ENCODE measurements around the gene SMARCB1.
"Not testable (repeated sequence)": the region's sequence is repeated elsewhere in the genome, so short reads cannot be mapped to it uniquely, and the experiment has no call there.

SMARCB1 gene

GRCh38 chr22:23846081-23846469 lies 59.3 kb downstream of the SMARCB1 start:
- DNase-seq (ENCODE audit: low read depth in 2 of 2): no peak

GRCh38 chr22:23847310-23847920 lies 60.6 kb downstream of the SMARCB1 start:
- no peak for DNase-seq (ENCODE audit: low read depth in 2 of 2)

- DNase-seq (ENCODE audit: low read depth in 2 of 2): no peak
Observed at GRCh38 chr22:23847991-23848864, 61.5 kb downstream of the SMARCB1 start.

GRCh38 chr22:23849009-23850006 lies 62.5 kb downstream of the SMARCB1 start:
- DNase-seq (ENCODE audit: low read depth in 2 of 2): peak; percentile 80 to 83

GRCh38 chr22:23850136-23850611 lies 63.4 kb downstream of the SMARCB1 start:
- no peak for DNase-seq (ENCODE audit: low read depth in 2 of 2)

GRCh38 chr22:23856721-23857605 lies 70.2 kb downstream of the SMARCB1 start:
- no peak for DNase-seq (ENCODE audit: low read depth in 2 of 2)

GRCh38 chr22:23857606-23858483 lies 71.1 kb downstream of the SMARCB1 start, which contains the start of gene SLC2A11:
Gene SLC2A11 (plus strand): TSS chr22:23857875. CDS start chr22:23858000, 125 bp downstream.
- peak; percentile 91 for DNase-seq (ENCODE audit: low read depth in 2 of 2)

GRCh38 chr22:23858484-23858815 lies 71.7 kb downstream of the SMARCB1 start:
- no peak for DNase-seq (ENCODE audit: low read depth in 2 of 2)

GRCh38 chr22:23859201-23859600 lies 72.4 kb downstream of the SMARCB1 start:
- no peak for DNase-seq (ENCODE audit: low read depth in 2 of 2)

- DNase-seq (ENCODE audit: low read depth in 2 of 2): not testable (repeated sequence)
Observed at GRCh38 chr22:23860187-23860586, 73.4 kb downstream of the SMARCB1 start.

- DNase-seq (ENCODE audit: low read depth in 2 of 2): no peak
Observed at GRCh38 chr22:23862103-23862502, 75.3 kb downstream of the SMARCB1 start.

GRCh38 chr22:23864499-23865154 lies 77.9 kb downstream of the SMARCB1 start:
- not testable (repeated sequence) for DNase-seq (ENCODE audit: low read depth in 2 of 2)

GRCh38 chr22:23868580-23868979 lies 81.8 kb downstream of the SMARCB1 start:
- DNase-seq (ENCODE audit: low read depth in 2 of 2): no peak

GRCh38 chr22:23874871-23875270 lies 88.1 kb downstream of the SMARCB1 start:
- DNase-seq (ENCODE audit: low read depth in 2 of 2): no peak

- DNase-seq (ENCODE audit: low read depth in 2 of 2): no peak
Observed at GRCh38 chr22:23875801-23876200, 89.0 kb downstream of the SMARCB1 start.

GRCh38 chr22:23877566-23877965 lies 90.8 kb downstream of the SMARCB1 start:
- no peak for DNase-seq (ENCODE audit: low read depth in 2 of 2)

GRCh38 chr22:23878219-23878618 lies 91.5 kb downstream of the SMARCB1 start:
- no peak for DNase-seq (ENCODE audit: low read depth in 2 of 2)

GRCh38 chr22:23882370-23882769 lies 95.6 kb downstream of the SMARCB1 start:
- no peak for DNase-seq (ENCODE audit: low read depth in 2 of 2)

- no peak for DNase-seq (ENCODE audit: low read depth in 2 of 2)
Observed at GRCh38 chr22:23883658-23884057, 96.9 kb downstream of the SMARCB1 start.
